ENCODE measurements around the gene NUMA1.

Gene NUMA1

DNA sequence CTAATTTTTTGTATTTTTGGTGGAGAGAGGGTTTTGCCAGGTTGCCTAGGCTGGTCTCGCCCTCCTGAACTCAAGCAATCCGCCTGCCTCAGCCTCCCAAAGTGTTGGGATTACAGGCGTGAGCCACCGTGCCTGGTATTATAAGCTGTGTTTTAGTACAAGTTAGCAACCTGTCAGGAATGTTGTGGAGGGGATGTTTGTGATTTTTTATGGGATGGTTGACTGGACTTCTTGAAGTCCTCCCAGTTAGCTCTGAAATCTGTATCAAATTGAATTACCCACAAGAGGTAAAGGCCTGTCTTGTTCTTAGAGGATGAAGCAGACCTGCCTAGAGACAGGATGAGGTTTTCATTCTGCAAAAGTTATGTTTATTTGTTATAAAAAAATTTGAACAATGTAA, 115.7 kb downstream of the NUMA1 start:
- H3K4me3 ChIP-seq (ENCODE audit: low read length, poor library complexity, severe bottlenecking): no peak overlapping the region
- no peak for TF ChIP-seq CTCF (conservative IDR thresholded peaks at IDR 0.05; ENCODE audit: low read length)
- no peak for TF ChIP-seq EZH2phosphoT487 (IDR thresholded peaks at IDR 0.05; ENCODE audit: borderline replicate concordance)
- no peak overlapping the region for H3K4me2 ChIP-seq (ENCODE audit: low read depth, low read length, poor library complexity, severe bottlenecking)
- H3K9me3 ChIP-seq (ENCODE audit: insufficient read depth, low read depth, low read length): no peaks in the 10 kb centered on the region
- no peaks in the 10 kb centered on the region for H3K9me2 ChIP-seq (replicated peaks; ENCODE audit: low read depth, low read length)
- no peaks in the 10 kb centered on the region for H3F3A ChIP-seq (ENCODE audit: low read depth)
- H2AFZ ChIP-seq (ENCODE audit: low read length): no peak overlapping the region
- H3K27me3 ChIP-seq (ENCODE audit: insufficient read depth, low read length, poor library complexity, severe bottlenecking): no peaks in the 10 kb centered on the region
- no peaks in the 10 kb centered on the region for H3K4me1 ChIP-seq (ENCODE audit: insufficient read depth, low read length, poor library complexity, severe bottlenecking)
- H3K79me2 ChIP-seq (ENCODE audit: insufficient read depth, low read length): no peaks in the 10 kb centered on the region
- H4K20me1 ChIP-seq (ENCODE audit: insufficient read depth, low read length, poor library complexity, severe bottlenecking): no peaks in the 10 kb centered on the region
- H3K9ac ChIP-seq (ENCODE audit: low read depth, low read length, poor library complexity, severe bottlenecking): no peak overlapping the region
- H3K36me3 ChIP-seq (ENCODE audit: insufficient read depth, low read length): peaks cover 64% of the 10 kb centered on the region

GRCh38 chr11:71963468-71963867, 116.9 kb downstream of the NUMA1 start:
- H3K9me3 ChIP-seq (ENCODE audit: insufficient read depth, low read depth, low read length): no peaks in the 10 kb centered on the region
- H3K4me1 ChIP-seq (ENCODE audit: insufficient read depth, low read length, poor library complexity, severe bottlenecking): no peaks in the 10 kb centered on the region
- H3F3A ChIP-seq (ENCODE audit: low read depth): no peaks in the 10 kb centered on the region
- H3K4me2 ChIP-seq (ENCODE audit: low read depth, low read length, poor library complexity, severe bottlenecking): no peak overlapping the region
- no peak overlapping the region for H3K9ac ChIP-seq (ENCODE audit: low read depth, low read length, poor library complexity, severe bottlenecking)
- H3K79me2 ChIP-seq (ENCODE audit: insufficient read depth, low read length): no peaks in the 10 kb centered on the region
- H3K4me3 ChIP-seq (ENCODE audit: low read length, poor library complexity, severe bottlenecking): no peak overlapping the region
- H4K20me1 ChIP-seq (ENCODE audit: insufficient read depth, low read length, poor library complexity, severe bottlenecking): no peaks in the 10 kb centered on the region
- H3K36me3 ChIP-seq (ENCODE audit: insufficient read depth, low read length): peaks cover 58% of the 10 kb centered on the region
- H2AFZ ChIP-seq (ENCODE audit: low read length): no peak overlapping the region
- TF ChIP-seq EZH2phosphoT487 (IDR thresholded peaks at IDR 0.05; ENCODE audit: borderline replicate concordance): no peak
- TF ChIP-seq CTCF (conservative IDR thresholded peaks at IDR 0.05; ENCODE audit: low read length): no peak
- H3K27me3 ChIP-seq (ENCODE audit: insufficient read depth, low read length, poor library complexity, severe bottlenecking): no peaks in the 10 kb centered on the region
- no peaks in the 10 kb centered on the region for H3K9me2 ChIP-seq (replicated peaks; ENCODE audit: low read depth, low read length)

DNA sequence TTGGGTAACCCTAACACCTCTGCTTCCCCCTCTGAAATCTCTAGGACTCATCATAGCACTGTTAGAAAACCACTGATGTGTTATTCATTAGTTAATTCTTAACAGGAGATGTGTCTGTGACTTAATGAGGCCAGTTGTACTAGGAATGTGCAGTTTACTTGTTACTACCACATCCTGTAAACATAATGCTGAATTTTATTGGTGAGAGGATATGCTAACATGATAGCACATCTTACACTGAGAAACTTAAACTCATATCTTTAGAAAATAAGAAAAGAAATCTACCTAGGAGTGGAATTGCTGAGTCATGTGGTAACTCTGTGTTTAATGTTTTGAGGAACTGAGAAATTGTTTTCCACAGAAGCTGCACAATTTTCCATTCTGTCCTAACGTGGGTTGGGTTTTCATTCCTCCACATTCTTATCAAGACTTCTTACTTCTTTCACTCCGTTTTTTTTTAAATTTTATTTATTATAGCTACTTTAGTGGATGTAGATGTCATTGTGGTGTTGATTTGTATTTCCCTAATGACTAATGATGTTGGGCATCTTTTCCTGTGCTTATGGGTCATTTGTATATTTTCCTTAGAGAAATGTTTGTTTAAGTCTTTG, 117.8 kb downstream of the NUMA1 start:
- no peaks in the 10 kb centered on the region for H4K20me1 ChIP-seq (ENCODE audit: insufficient read depth, low read length, poor library complexity, severe bottlenecking)
- H3K9me2 ChIP-seq (replicated peaks; ENCODE audit: low read depth, low read length): no peaks in the 10 kb centered on the region
- H3K36me3 ChIP-seq (ENCODE audit: insufficient read depth, low read length): peaks cover 56% of the 10 kb centered on the region
- TF ChIP-seq EZH2phosphoT487 (IDR thresholded peaks at IDR 0.05; ENCODE audit: borderline replicate concordance): no peak
- no peak for TF ChIP-seq CTCF (conservative IDR thresholded peaks at IDR 0.05; ENCODE audit: low read length)
- H3F3A ChIP-seq (ENCODE audit: low read depth): no peaks in the 10 kb centered on the region
- H2AFZ ChIP-seq (ENCODE audit: low read length): no peak overlapping the region
- H3K9ac ChIP-seq (ENCODE audit: low read depth, low read length, poor library complexity, severe bottlenecking): no peak overlapping the region
- H3K4me1 ChIP-seq (ENCODE audit: insufficient read depth, low read length, poor library complexity, severe bottlenecking): no peaks in the 10 kb centered on the region
- no peaks in the 10 kb centered on the region for H3K27me3 ChIP-seq (ENCODE audit: insufficient read depth, low read length, poor library complexity, severe bottlenecking)
- H3K4me2 ChIP-seq (ENCODE audit: low read depth, low read length, poor library complexity, severe bottlenecking): no peak overlapping the region
- no peak overlapping the region for H3K4me3 ChIP-seq (ENCODE audit: low read length, poor library complexity, severe bottlenecking)
- H3K79me2 ChIP-seq (ENCODE audit: insufficient read depth, low read length): no peaks in the 10 kb centered on the region
- H3K9me3 ChIP-seq (ENCODE audit: insufficient read depth, low read depth, low read length): no peaks in the 10 kb centered on the region

Measured in Loucy (cell line).